ENCODE measurements around the gene TNNT1.

DNA sequence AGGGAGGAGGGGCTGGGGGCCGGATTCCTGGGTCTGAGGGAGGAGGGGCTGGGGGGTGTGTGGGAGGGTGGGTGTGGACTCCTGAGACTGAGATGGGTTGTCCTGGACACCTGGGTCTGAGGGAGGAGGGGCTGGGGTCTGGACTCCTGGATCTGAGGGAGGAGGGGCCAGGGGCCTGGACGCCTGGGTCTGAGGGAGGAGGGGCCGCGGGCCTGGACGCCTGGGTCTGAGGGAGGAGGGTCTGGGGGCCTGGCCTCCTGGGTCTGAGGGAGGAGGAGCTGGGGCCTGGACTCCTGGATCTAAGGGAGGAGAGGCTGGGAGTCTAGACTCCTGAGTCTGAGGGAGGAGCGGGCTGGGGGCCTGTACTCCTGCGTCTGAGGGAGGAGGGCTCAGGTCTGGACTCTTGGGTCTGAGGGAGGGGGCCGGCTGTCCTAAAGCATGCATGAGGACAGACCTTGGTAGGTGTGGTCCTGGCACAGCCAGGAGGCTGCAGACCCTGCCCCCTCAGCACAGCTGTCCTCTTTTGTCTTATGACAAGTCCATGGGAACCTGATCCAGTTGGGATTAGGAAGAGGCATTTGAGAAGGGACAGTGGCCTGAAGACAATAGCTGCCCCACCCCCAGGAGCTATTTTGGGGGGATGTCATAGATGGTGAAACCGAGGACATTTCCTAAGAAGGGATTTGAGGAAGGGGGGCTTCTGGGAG lies 1.3 kb downstream of the TNNT1 start:
- TF ChIP-seq, protein P1, sequence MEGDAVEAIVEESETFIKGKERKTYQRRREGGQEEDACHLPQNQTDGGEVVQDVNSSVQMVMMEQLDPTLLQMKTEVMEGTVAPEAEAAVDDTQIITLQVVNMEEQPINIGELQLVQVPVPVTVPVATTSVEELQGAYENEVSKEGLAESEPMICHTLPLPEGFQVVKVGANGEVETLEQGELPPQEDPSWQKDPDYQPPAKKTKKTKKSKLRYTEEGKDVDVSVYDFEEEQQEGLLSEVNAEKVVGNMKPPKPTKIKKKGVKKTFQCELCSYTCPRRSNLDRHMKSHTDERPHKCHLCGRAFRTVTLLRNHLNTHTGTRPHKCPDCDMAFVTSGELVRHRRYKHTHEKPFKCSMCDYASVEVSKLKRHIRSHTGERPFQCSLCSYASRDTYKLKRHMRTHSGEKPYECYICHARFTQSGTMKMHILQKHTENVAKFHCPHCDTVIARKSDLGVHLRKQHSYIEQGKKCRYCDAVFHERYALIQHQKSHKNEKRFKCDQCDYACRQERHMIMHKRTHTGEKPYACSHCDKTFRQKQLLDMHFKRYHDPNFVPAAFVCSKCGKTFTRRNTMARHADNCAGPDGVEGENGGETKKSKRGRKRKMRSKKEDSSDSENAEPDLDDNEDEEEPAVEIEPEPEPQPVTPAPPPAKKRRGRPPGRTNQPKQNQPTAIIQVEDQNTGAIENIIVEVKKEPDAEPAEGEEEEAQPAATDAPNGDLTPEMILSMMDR (IDR thresholded peaks at IDR 0.05), result no peak
- no peak for TF ChIP-seq POLR2A (IDR thresholded peaks at IDR 0.05)
